Brain pericyte (primary cell): ENCODE measurements around the gene SLC2A6.

Experiments used
- DNase-seq: peaks from one replicate; pipeline ENCODE4 v3.0.0-alpha.2; 2012; ENCODE audit warnings: low read depth, low spot score

SLC2A6 gene

GRCh38 chr9:133440874-133441273 lies 38.0 kb downstream of the SLC2A6 start:
- DNase-seq = no peak

GRCh38 chr9:133439337-133439736 lies 39.6 kb downstream of the SLC2A6 start:
- DNase-seq = no peak

- DNase-seq = no peak
These were observed 41.0 kb downstream of the SLC2A6 start for GRCh38 chr9:133437753-133438531.

GRCh38 chr9:133436681-133437080 lies 42.2 kb downstream of the SLC2A6 start:
- DNase-seq = no peak

- DNase-seq = no peak
These were observed 45.5 kb downstream of the SLC2A6 start for GRCh38 chr9:133433351-133433843.

GRCh38 chr9:133430244-133430643 lies 48.7 kb downstream of the SLC2A6 start:
- DNase-seq = no peak

GRCh38 chr9:133429641-133430161 lies 49.2 kb downstream of the SLC2A6 start:
- DNase-seq = no peak

GRCh38 chr9:133429214-133429613 lies 49.7 kb downstream of the SLC2A6 start:
- no peak for DNase-seq

GRCh38 chr9:133428617-133429101 lies 50.2 kb downstream of the SLC2A6 start:
- no peak for DNase-seq

GRCh38 chr9:133427658-133428348 lies 51.1 kb downstream of the SLC2A6 start:
- DNase-seq = no peak

GRCh38 chr9:133426011-133426410 lies 52.9 kb downstream of the SLC2A6 start:
- no peak for DNase-seq

GRCh38 chr9:133425049-133425632 lies 53.8 kb downstream of the SLC2A6 start:
- DNase-seq = no peak

GRCh38 chr9:133424187-133424586 lies 54.7 kb downstream of the SLC2A6 start:
- DNase-seq = no peak

GRCh38 chr9:133423216-133423615 lies 55.7 kb downstream of the SLC2A6 start:
- DNase-seq = no peak

GRCh38 chr9:133421615-133422542 lies 57.0 kb downstream of the SLC2A6 start, which contains the start of gene ADAMTS13:
Gene ADAMTS13, plus strand, starts transcription at chr9:133422367. Its CDS starts 77 bp downstream, at chr9:133422444.
- no peak for DNase-seq
